ENCODE measurements around the gene SLC6A11.

The SLC6A11 gene

DNA sequence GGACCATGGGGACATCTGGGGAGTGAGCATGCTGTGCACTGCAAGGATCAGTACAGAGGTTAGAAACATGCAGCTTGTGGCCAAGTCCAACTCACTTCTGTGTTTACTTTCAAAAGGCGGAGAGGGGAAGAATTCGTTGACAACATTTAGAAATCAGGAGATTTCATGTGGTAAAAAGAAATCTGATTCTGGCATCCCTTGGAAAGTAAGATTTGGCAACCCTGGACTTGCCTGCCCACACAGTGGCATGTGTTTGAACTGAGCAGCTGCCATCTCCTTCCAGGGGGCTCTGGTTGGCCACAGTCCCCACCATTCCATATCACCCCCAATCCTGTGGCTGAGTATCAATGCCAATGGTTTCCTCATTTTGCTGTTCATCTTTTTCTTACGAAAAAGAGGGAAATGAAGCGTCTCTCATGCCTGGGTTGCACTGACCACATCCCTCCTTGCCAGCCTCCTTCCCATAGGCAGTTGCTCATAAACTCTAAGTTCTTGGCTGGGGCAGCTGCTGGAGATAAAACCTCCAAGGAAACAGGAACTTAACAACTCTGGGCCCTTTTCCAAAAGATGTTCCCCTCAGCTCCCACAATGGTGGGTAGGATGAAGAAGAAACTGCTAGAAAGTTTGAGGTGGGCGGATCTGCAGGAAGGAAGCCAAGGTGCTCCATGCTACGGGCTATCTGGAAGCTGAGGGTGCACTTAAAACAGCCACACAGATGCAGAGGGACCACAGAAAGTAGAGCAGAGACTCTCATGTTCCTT, 29.2 kb downstream of the SLC6A11 start:
- no peak for DNase-seq

- no peak for DNase-seq
These were observed 30.0 kb downstream of the SLC6A11 start for GRCh38 chr3:10845839-10846656.

GRCh38 chr3:10846657-10846975, 30.6 kb downstream of the SLC6A11 start:
- no peak for DNase-seq

GRCh38 chr3:10848261-10848660, 32.2 kb downstream of the SLC6A11 start:
- no peak for DNase-seq

GRCh38 chr3:10852066-10852808, 36.2 kb downstream of the SLC6A11 start:
- no peak for DNase-seq

DNA sequence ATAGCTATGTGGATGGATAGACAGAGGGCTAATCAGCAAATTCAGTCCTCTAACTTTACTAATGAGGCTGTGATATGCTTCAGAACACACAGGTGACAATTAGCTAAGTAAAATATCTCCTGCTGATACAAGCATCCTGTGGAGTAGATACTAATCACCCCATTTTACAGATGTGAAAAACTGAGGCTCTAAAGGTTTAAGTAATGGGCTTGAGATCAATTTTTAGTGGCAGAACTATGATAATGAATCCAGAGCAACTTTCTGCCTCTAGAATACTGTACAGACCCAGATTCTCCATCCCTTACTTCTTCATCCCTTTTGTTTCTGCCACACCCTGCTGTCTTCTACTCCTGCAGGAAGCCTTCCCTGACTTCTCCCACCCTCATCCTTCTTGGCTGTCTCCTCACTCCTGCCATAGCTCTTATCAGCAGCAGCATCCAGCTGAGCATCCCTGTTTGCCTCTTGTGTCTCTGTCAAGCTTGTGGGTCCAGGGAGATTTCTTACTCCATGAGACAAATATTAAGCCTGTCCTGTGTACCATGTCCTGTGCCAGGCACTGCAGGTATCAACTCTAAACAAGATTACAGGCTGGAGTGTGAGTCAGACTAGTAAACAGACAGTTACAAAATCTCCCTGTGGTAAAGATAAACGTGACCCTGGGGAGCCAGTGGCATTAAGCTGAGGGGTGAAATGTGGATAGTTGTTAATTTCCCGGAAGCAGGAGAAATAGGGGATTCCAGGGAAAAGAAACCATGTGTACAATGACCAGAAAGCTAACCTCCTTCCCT, 39.2 kb downstream of the SLC6A11 start:
- DNase-seq: no peak

DNA sequence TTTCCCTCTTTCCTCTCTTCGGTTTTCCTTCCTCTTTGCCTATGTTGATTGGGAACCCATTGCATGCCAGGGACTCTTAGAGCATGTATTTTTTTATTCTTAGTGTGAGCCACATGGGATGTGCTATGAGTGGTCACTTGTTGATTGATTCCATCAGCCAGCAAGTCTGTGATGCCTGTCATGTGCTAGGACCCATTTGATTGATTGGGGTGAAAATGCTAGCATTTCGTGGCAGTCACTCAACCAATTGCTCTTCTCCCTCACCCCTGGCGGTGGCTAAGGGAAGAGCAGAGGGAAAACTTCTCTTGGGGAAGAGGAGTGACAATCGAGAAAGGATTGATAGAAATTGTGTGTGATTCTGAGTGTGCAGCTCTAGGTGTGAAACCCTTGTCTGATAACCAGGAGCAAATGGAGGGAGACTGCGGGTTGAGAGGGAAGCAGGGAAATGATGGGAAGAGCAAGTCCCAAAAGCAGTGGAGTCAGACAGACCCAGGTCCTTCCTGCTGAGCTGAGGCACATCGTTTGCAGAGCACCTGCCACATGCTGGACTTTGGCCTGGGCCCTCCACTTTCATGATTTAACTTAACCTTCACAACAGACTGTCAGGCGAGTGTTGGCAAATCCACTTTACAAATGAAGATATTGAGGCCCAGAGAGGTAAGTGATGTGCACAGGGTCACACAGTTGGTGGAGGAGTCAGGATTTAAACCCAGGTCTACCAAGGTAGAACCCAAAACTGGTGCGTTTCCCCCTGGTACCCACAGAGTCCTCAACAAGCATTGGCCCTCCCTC, 40.0 kb downstream of the SLC6A11 start:
- DNase-seq: no peak

GRCh38 chr3:10857235-10857634, 41.2 kb downstream of the SLC6A11 start:
- no peak for DNase-seq

GRCh38 chr3:10858091-10858490, 42.1 kb downstream of the SLC6A11 start:
- DNase-seq: no peak

GRCh38 chr3:10867384-10867783, 51.4 kb downstream of the SLC6A11 start:
- DNase-seq: peak; percentile 3

DNA sequence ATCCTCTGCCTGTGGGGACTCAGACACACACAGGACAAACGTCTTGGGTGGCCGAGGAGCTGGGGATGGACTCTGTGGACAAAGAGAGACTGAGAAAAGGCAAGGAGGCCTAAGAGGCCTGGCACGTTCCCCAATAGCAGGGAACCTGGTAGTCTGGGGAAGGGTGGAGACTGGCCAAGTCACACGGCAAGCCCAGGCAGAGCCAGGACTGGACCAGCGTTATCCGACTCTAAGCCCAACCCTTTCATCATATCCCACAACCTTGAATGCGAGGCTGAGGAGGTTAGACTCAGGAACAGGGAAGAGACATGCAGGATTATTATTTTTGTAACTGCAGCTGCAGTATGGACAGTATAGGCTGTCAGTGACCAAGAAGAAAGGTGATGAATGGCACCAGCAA, 53.4 kb downstream of the SLC6A11 start:
- DNase-seq: no peak

DNA sequence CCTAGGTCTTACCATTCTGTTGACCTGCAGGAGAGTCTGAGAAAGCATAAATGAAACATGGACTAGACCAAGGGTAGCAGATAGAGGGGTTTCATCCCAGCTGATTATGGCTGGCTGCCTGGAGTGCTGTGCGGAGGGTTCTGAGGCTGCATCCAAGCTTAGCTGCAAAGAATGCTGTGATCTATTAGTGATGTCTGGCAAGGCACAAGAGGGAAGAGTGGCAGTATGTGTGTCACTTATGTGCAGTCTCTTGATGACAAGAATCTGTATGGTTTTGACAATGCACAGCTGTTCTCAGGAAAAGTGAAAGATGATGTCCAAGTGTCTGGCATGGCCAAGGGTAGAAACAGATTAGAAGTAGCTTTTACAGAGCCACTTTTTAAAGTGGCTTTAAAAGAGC, 54.3 kb downstream of the SLC6A11 start:
- DNase-seq: no peak

GRCh38 chr3:10873415-10873814, 57.4 kb downstream of the SLC6A11 start:
- no peak for DNase-seq

DNA sequence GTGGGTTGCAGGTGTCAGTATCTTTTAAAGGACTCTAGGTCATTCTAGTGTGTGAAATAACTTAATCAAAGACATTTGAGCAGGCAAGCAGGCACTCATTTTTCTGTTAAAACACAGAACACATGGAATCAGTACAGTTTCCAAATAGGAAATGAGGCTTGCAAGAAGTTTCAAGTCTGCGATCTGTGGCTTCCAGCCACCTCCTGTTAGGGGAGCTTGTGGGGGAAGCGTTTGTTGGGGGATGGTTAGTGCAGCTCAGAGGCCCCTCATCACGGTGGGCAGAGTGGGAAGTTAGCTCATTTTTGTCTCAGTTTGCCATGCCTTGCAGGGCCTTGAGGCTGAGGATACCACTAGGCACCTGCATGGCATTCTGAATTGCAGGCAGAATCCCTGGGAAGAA, 59.9 kb downstream of the SLC6A11 start:
- DNase-seq: no peak

DNA sequence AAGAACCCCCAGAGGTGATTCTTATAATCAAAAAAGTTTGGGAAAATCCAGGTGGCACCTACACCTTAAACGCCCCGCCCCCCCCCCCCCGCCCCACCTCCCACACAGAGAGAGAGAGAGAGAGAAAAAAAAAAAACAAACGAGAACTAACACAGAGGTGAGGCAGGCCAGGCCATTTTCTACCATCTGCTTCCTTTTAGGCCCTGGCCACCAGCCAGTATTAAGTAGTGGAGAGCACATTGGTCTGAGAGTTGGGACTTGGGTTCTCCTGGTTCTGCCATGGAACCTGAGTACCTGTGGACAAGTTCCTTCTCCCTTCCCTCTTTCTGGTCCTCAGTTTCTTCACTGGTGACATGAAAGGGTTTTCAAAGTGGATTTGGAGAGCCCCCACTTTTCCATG, 60.6 kb downstream of the SLC6A11 start:
- DNase-seq: no peak

GRCh38 chr3:10882851-10883250, 66.8 kb downstream of the SLC6A11 start:
- no peak for DNase-seq

- DNase-seq: no peak
These were observed 67.6 kb downstream of the SLC6A11 start for GRCh38 chr3:10883478-10884234.

DNA sequence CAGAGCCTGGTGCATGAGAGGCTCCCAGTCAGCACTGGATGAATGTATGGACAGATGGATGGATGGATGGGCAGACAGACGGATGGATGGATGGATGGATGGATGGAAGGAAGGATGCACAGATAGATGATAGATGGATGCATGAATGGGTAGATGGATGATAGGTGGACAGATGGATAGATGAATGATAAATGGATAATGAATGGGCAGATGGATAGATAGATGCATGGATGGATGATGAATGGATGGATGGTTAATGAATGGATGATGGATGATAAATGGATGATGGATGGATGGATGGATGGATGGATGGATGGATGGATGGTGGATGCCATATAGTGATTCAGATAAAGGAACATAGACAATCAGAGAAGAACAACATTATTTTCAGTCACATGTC, 71.0 kb downstream of the SLC6A11 start:
- DNase-seq: no peak

GRCh38 chr3:10888518-10889090, 72.6 kb downstream of the SLC6A11 start:
- no peak for DNase-seq

DNA sequence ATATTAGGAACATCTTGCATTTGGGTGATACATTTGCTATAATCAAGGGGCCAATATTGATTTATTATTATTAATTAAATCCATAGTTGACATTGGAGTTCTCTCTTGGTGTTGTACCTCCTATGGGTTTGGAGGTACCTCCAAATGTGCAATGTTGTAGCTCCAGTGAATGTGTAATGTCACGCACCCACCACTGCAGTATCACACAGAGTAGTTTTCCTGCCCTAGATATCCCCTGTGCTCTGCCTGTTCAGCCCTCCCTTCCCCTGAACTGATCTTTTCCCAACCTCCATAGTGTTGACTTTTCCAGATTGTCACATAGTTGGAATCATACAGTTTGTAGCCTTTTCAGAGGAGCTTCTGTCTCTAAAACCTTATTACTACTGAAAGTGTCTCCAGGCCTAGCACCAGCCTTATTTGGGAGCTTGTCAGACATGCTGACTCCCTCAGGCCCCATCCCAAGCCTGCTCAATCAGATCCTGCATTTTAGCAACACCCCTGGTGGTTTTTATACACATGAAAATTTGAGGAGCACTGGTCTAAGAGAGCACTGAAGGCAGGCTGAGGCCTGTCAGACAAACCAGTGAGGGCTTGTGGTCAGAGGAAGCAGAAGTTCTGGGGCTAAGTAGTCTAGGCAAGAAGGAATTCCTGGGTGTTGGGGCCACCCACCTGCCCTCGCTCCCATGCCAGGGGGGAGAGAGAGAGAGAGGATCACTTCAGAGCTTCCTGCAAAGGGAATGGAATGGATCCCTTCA, 73.4 kb downstream of the SLC6A11 start:
- DNase-seq: no peak

Measured in fibroblast of skin of right quadriceps (primary cell).